ENCODE results near the gene ATP13A3. TPM values are rescaled to one million over a fixed set of nuclear protein-coding genes. Genes with fewer than 3 reads are reported as not detected.

ATP13A3 gene
- total and polyA plus RNA-seq, 10 of the 15 experiments (the other 5 are each of a cell fraction or from before 2014, with no cell fraction given), result 14.0 to 108 (median 69.5) TPM

- no peak overlapping the region for H3K4me3 ChIP-seq
- H3K4me2 ChIP-seq (ENCODE audit: control insufficient read depth, insufficient read depth), result no peak overlapping the region
- in situ Hi-C loops (cut with MboI), result no loop called here
- RAD21 ChIA-PET (ENCODE audit: unreplicated experiment), result no interaction called here
- no peak overlapping the region for H2AFZ ChIP-seq (ENCODE audit: control insufficient read depth, low read depth, low read length)
- no peaks in the 10 kb centered on the region for H4K20me1 ChIP-seq (ENCODE audit: control insufficient read depth, insufficient read depth)
- no peaks in the 10 kb centered on the region for H3K36me3 ChIP-seq (ENCODE audit: control insufficient read depth in 2 of 2, insufficient read depth in 2 of 2, low read length in 1 of 2)
- no TSS peak for BruUV-seq (replicated peaks)
- peaks cover 4% of the 10 kb centered on the region; the same call in 1 of the 2 replicates for H3K4me1 ChIP-seq (ENCODE audit: control insufficient read depth, insufficient read depth, low read length)
- CTCF ChIA-PET, result interaction anchor here (0.8 kb wide), 2 partner anchors 14 to 63 kb away, joined by 3 read pairs; no protein-coding TSS in a partner anchor
- SMC1A ChIA-PET (ENCODE audit: uncharacterized antibody, unreplicated experiment), result interaction anchor here (1.1 to 1.6 kb wide), 3 partner anchors 14 to 41 kb away, joined by 3 to 4 read pairs (median 4); no protein-coding TSS in a partner anchor
- no peak for TF ChIP-seq ELK1 (IDR thresholded peaks at IDR 0.05; ENCODE audit: low read depth, low read length)
- TF ChIP-seq EED (IDR thresholded peaks at IDR 0.05; ENCODE audit: low read depth), result no peak
- no peak for TF ChIP-seq HCFC1 (IDR thresholded peaks at IDR 0.05; ENCODE audit: low read length)
- TF ChIP-seq ASH2L (IDR thresholded peaks at IDR 0.05; ENCODE audit: borderline replicate concordance, low read depth), result no peak
- TF ChIP-seq ZBED1 (IDR thresholded peaks at IDR 0.05; ENCODE audit: borderline replicate concordance), result no peak
- no peak for TF ChIP-seq CHD4 (IDR thresholded peaks at IDR 0.05)
- TF ChIP-seq FOXM1 (IDR thresholded peaks at IDR 0.05; ENCODE audit: low read depth, low read length), result no peak
- no peak for TF ChIP-seq POLR2A (IDR thresholded peaks at IDR 0.05; ENCODE audit: low read depth, low read length)
- TF ChIP-seq NR2F1 (conservative IDR thresholded peaks at IDR 0.05), result no peak
- TF ChIP-seq NFIC (IDR thresholded peaks at IDR 0.05; ENCODE audit: low read depth, low read length), result no peak
- no peak for TF ChIP-seq KDM1A (IDR thresholded peaks at IDR 0.05; ENCODE audit: borderline replicate concordance)
- TF ChIP-seq WRNIP1 (IDR thresholded peaks at IDR 0.05; ENCODE audit: borderline replicate concordance, low read depth, low read length), result no peak
- no peak for TF ChIP-seq PAX8 (IDR thresholded peaks at IDR 0.05)
- no peaks in the 10 kb centered on the region for H3K27me3 ChIP-seq (replicated peaks in 1 of 2; ENCODE audit: control insufficient read depth in 2 of 2, insufficient read depth in 2 of 2, low read length in 1 of 2)
- no peaks in the 10 kb centered on the region for H3K79me2 ChIP-seq (ENCODE audit: control insufficient read depth, insufficient read depth, low read length)
- no peak for DNase-seq (ENCODE audit: low read depth, low spot score)
- no peak overlapping the region for H3K27ac ChIP-seq (ENCODE audit: control insufficient read depth, insufficient read depth)
- POLR2A ChIA-PET, result interaction anchor here (0.6 to 1.0 kb wide), 2 partner anchors 14 to 57 kb away, joined by 3 to 5 read pairs; no protein-coding TSS in a partner anchor
- no peak for ATAC-seq
- FAIRE-seq, result no peak
- no peak overlapping the region for H3K9ac ChIP-seq (ENCODE audit: control insufficient read depth, insufficient read depth, low read length)
- no peaks in the 10 kb centered on the region; the same call in 2 of the 3 replicates for H3K9me3 ChIP-seq (replicated peaks; ENCODE audit: control insufficient read depth, insufficient read depth, low read length)
- WGBS (ENCODE audit: insufficient coverage, insufficient replicate concordance, low lambda C conversion rate, missing lambda C conversion rate), result 81% methylated on average over 5 of the region's 5 CpGs
- intact Hi-C loops (cut with micrococcal nuclease; ENCODE audit: unreplicated experiment), result no loop called here
These were observed 26.2 kb upstream of the ATP13A3 start for GRCh38 chr3:194512895-194513601.
